Upper lobe of left lung (tissue), 6 donors: ENCODE measurements around the gene DYNC2LI1. TPM values are rescaled to one million over a fixed set of nuclear protein-coding genes. Genes with fewer than 3 reads are reported as not detected.

Experiments used
- ATAC-seq, 2 donors: fragments of 200-7000 bp; cut with Tn5 transposase; one replicate each; pipeline ENCODE4 v1.9.1; 2022; ENCODE audit warnings: mild to moderate bottlenecking in 2 of 2, moderate library complexity in 2 of 2; ENCODE audit not compliant: low FRiP score in 2 of 2
- DNase-seq, 2 donors: peaks; one replicate each; pipeline ENCODE4 v3.0.0-alpha.2; 2019 to 2020
- H3K27ac ChIP-seq, 4 donors: fragments of 200-600 bp; sonication (generic); one replicate each; pipeline ENCODE4 v1.5.1; 2016 to 2019
- H3K27me3 ChIP-seq, 4 donors: fragments of 200-600 bp; sonication (generic); one replicate each; pipeline ENCODE4 v1.5.1; 2017 to 2019
- H3K36me3 ChIP-seq, 4 donors: fragments of 200-600 bp; sonication (generic); one replicate each; pipeline ENCODE4 v1.5.1; 2016 to 2019
- H3K4me1 ChIP-seq, 4 donors: fragments of 200-600 bp; sonication (generic); one replicate each; pipeline ENCODE4 v1.5.1; 2018 to 2019
- H3K4me3 ChIP-seq, 4 donors: fragments of 200-600 bp; sonication (generic); one replicate each; pipeline ENCODE4 v1.5.1; 2017 to 2019; ENCODE audit warnings: mild to moderate bottlenecking in 2 of 4, moderate library complexity in 1 of 4
- H3K9me3 ChIP-seq, 4 donors: fragments of 200-600 bp; sonication (generic); one replicate each; pipeline ENCODE4 v1.5.1; 2018 to 2019
- CTCF ChIP-seq, 6 experiments: fragments of 450-650 bp in 4 of 6; fragments of 200-600 bp in 2 of 6; sonication (generic) in 2 of 6; IDR thresholded peaks; one replicate each; pipeline ENCODE4 v1.5.1; 2016 to 2019; ENCODE audit warnings: antibody characterized with exemption in 6 of 6
- EP300 ChIP-seq, 4 donors: sonication (generic); formaldehyde crosslinking; IDR thresholded peaks; one replicate each; pipeline ENCODE4 v1.5.1; 2017; ENCODE audit warnings: antibody characterized with exemption in 4 of 4, control low read depth in 2 of 4
- POLR2A ChIP-seq, 4 donors: fragments of 450-650 bp; IDR thresholded peaks; one replicate each; pipeline ENCODE4 v1.5.1; 2016 to 2017; ENCODE audit warnings: antibody characterized with exemption in 4 of 4, mild to moderate bottlenecking in 2 of 4
- POLR2AphosphoS5 ChIP-seq, 2 donors: sonication (generic); formaldehyde crosslinking; IDR thresholded peaks; one replicate each; pipeline ENCODE4 v1.5.1; 2017; ENCODE audit warnings: antibody characterized with exemption in 2 of 2
- WGBS, 2 donors: methylation state at CpG; one replicate each; pipeline ENCODE4 v1.1.5; 2017 to 2018; 5-methylcytosine and 5-hydroxymethylcytosine counted together
- total RNA-seq, 6 donors: library from RNA; depleted of rRNA in 4 of 6; stranded (reverse); fragments of >200 nt in 4 of 6; gene quantifications; one replicate each; pipeline versions ENCODE4 v1.1.0 to v1.2.1, GENCODE V29; 2016 to 2021
- donor health status: DM: no; HTN: no; CAD: no; lungs with moderate emphysema.
- donor health status: DM: no; HTN: yes; CAD: no; lungs with severe emphysema.

Gene DYNC2LI1
- total RNA-seq, 6 donors from 2014 or later, result 15.8 to 58.2 (median 18.1) TPM

GRCh38 chr2:43803113-43803512, 29.3 kb downstream of the DYNC2LI1 start:
- no peak overlapping the region for H3K4me3 ChIP-seq
- TF ChIP-seq EP300 (IDR thresholded peaks at IDR 0.05), result no peak
- TF ChIP-seq POLR2AphosphoS5 (IDR thresholded peaks at IDR 0.05), result no peak
- no peak for TF ChIP-seq CTCF (IDR thresholded peaks at IDR 0.05)
- TF ChIP-seq POLR2A (IDR thresholded peaks at IDR 0.05), result no peak
- no peaks in the 10 kb centered on the region for H3K27me3 ChIP-seq
- H3K4me1 ChIP-seq, result no peaks in the 10 kb centered on the region
- H3K27ac ChIP-seq, result no peak overlapping the region
- ATAC-seq (no peak), DNase-seq (no peak)
- no peaks in the 10 kb centered on the region for H3K9me3 ChIP-seq
- peaks cover 2 to 22% (median 6%) of the 10 kb centered on the region in 4 donors for H3K36me3 ChIP-seq
- 80 to 91% methylated on average over 1 of the region's 1 CpG for WGBS, 2 donors

- Histone ChIP-seq H3K27me3 (no peaks in the 10 kb centered on the region), H3K4me3 (no peak overlapping the region), H3K27ac (no peak overlapping the region), H3K4me1 (no peaks in the 10 kb centered on the region), H3K36me3 (peaks cover 2 to 42% (median 10%) of the 10 kb centered on the region in 4 donors), H3K9me3 (no peaks in the 10 kb centered on the region)
- ATAC-seq, result no peak
- no peak for DNase-seq
- WGBS, 2 donors, result 85 to 86% methylated on average over 2 of the region's 2 CpGs
- TF ChIP-seq CTCF (IDR thresholded peaks at IDR 0.05) (no peak), POLR2AphosphoS5 (IDR thresholded peaks at IDR 0.05) (no peak), POLR2A (IDR thresholded peaks at IDR 0.05) (no peak), EP300 (IDR thresholded peaks at IDR 0.05) (no peak)
These were observed 32.8 kb downstream of the DYNC2LI1 start for GRCh38 chr2:43806719-43807031.

GRCh38 chr2:43810452-43810851, 36.6 kb downstream of the DYNC2LI1 start:
- Histone ChIP-seq H3K9me3 (no peaks in the 10 kb centered on the region), H3K36me3 (peaks cover 2 to 32% (median 10%) of the 10 kb centered on the region in 4 donors), H3K4me1 (no peaks in the 10 kb centered on the region), H3K27me3 (no peaks in the 10 kb centered on the region), H3K27ac (no peak overlapping the region), H3K4me3 (no peak overlapping the region)
- ATAC-seq (no peak), DNase-seq (no peak)
- TF ChIP-seq POLR2AphosphoS5 (IDR thresholded peaks at IDR 0.05), result no peak
- no peak for TF ChIP-seq CTCF (IDR thresholded peaks at IDR 0.05)
- TF ChIP-seq EP300 (IDR thresholded peaks at IDR 0.05), result no peak
- no peak for TF ChIP-seq POLR2A (IDR thresholded peaks at IDR 0.05)
- 78 to 80% methylated on average over 2 of the region's 2 CpGs for WGBS, 2 donors

- Histone ChIP-seq H3K4me3 (no peak overlapping the region), H3K36me3 (peaks cover 0 to 27% (median 7%) of the 10 kb centered on the region in 4 donors), H3K4me1 (no peaks in the 10 kb centered on the region), H3K27ac (no peak overlapping the region), H3K27me3 (no peaks in the 10 kb centered on the region), H3K9me3 (no peaks in the 10 kb centered on the region)
- no peak for ATAC-seq
- no peak for DNase-seq
- no peak for TF ChIP-seq POLR2AphosphoS5 (IDR thresholded peaks at IDR 0.05)
- TF ChIP-seq POLR2A (IDR thresholded peaks at IDR 0.05), result no peak
- TF ChIP-seq CTCF (IDR thresholded peaks at IDR 0.05), result no peak
- TF ChIP-seq EP300 (IDR thresholded peaks at IDR 0.05), result no peak
- 79 to 91% methylated on average over 1 of the region's 1 CpG for WGBS, 2 donors
These were observed 37.0 kb downstream of the DYNC2LI1 start for GRCh38 chr2:43810888-43811287.

- H3K9me3 ChIP-seq, result no peaks in the 10 kb centered on the region
- 62 to 89% methylated on average over 2 of the region's 2 CpGs for WGBS, 2 donors
- DNase-seq (no peak), ATAC-seq (no peak)
- no peaks in the 10 kb centered on the region for H3K4me1 ChIP-seq
- peaks cover 0 to 25% (median 4%) of the 10 kb centered on the region in 4 donors for H3K36me3 ChIP-seq
- no peak overlapping the region for H3K4me3 ChIP-seq
- no peak overlapping the region for H3K27ac ChIP-seq
- H3K27me3 ChIP-seq, result no peaks in the 10 kb centered on the region
- no peak for TF ChIP-seq POLR2AphosphoS5 (IDR thresholded peaks at IDR 0.05)
These were observed 38.2 kb downstream of the DYNC2LI1 start for GRCh38 chr2:43812006-43812405.
